ENCODE results near the gene NTSR1.

- TF ChIP-seq CTCF (IDR thresholded peaks at IDR 0.05; ENCODE audit: control extremely low read depth in 1 of 3, insufficient read depth in 1 of 3, low read depth in 1 of 3, low read length in 3 of 3) (no peak), JUND (IDR thresholded peaks at IDR 0.05; ENCODE audit: low read length) (no peak), JUN (IDR thresholded peaks at IDR 0.05; ENCODE audit: low read depth, low read length) (no peak), HDAC6 (IDR thresholded peaks at IDR 0.05; ENCODE audit: low read depth, low read length) (no peak), CREB1 (IDR thresholded peaks at IDR 0.05) (no peak), POLR2A (IDR thresholded peaks at IDR 0.05; ENCODE audit: control extremely low read depth in 1 of 2, low read depth in 2 of 2, low read length in 2 of 2) (no peak), BRCA1 (IDR thresholded peaks at IDR 0.05; ENCODE audit: low read depth, low read length) (no peak), CHD2 (IDR thresholded peaks at IDR 0.05; ENCODE audit: low read length) (no peak), ATF2 (IDR thresholded peaks at IDR 0.05; ENCODE audit: low read length) (no peak)
These were observed 90.8 kb downstream of the NTSR1 start for GRCh38 chr20:62799459-62799858.
